Measurements from ENCODE around the gene PPP6R1.
"Not testable (repeated sequence)": the region's sequence is repeated elsewhere in the genome, so short reads cannot be mapped to it uniquely, and the experiment has no call there.

The PPP6R1 gene

GRCh38 chr19:55226788-55227187 lies 32.0 kb downstream of the PPP6R1 start:
- no peaks in the 10 kb centered on the region for H3K27me3 ChIP-seq (ENCODE audit: insufficient read depth, low read depth)
- no peaks in the 10 kb centered on the region for H3K36me3 ChIP-seq (ENCODE audit: insufficient read depth)
- H3K4me3 ChIP-seq (IDR thresholded peaks at IDR 0.05; ENCODE audit: insufficient read depth, low read depth, low read length): no peak overlapping the region
- H4K20me1 ChIP-seq (ENCODE audit: insufficient read depth): no peaks in the 10 kb centered on the region
- H3K79me2 ChIP-seq (ENCODE audit: insufficient read depth, low read depth): no peaks in the 10 kb centered on the region
- TF ChIP-seq CTCF (conservative IDR thresholded peaks at IDR 0.05; ENCODE audit: low read depth, low read length): no peak
- no peaks in the 10 kb centered on the region for H3K4me1 ChIP-seq (ENCODE audit: low read depth, poor library complexity, severe bottlenecking)
- no peak overlapping the region for H3K4me2 ChIP-seq
- no peak overlapping the region for H2AFZ ChIP-seq (ENCODE audit: low read depth)
- H3K9ac ChIP-seq: no peak overlapping the region
- H3K27ac ChIP-seq: no peak overlapping the region

GRCh38 chr19:55226273-55226672 lies 32.5 kb downstream of the PPP6R1 start:
- H3K27ac ChIP-seq: no peak overlapping the region
- H3K4me2 ChIP-seq: no peak overlapping the region
- no peaks in the 10 kb centered on the region for H3K4me1 ChIP-seq (ENCODE audit: low read depth, poor library complexity, severe bottlenecking)
- H4K20me1 ChIP-seq (ENCODE audit: insufficient read depth): no peaks in the 10 kb centered on the region
- H3K9ac ChIP-seq: no peak overlapping the region
- TF ChIP-seq CTCF (conservative IDR thresholded peaks at IDR 0.05; ENCODE audit: low read depth, low read length): no peak
- no peak overlapping the region for H2AFZ ChIP-seq (ENCODE audit: low read depth)
- no peaks in the 10 kb centered on the region for H3K36me3 ChIP-seq (ENCODE audit: insufficient read depth)
- H3K27me3 ChIP-seq (ENCODE audit: insufficient read depth, low read depth): no peaks in the 10 kb centered on the region
- H3K4me3 ChIP-seq (IDR thresholded peaks at IDR 0.05; ENCODE audit: insufficient read depth, low read depth, low read length): no peak overlapping the region
- H3K79me2 ChIP-seq (ENCODE audit: insufficient read depth, low read depth): no peaks in the 10 kb centered on the region

- Histone ChIP-seq H3K36me3 (ENCODE audit: insufficient read depth) (no peaks in the 10 kb centered on the region), H3K9ac (no peak overlapping the region), H3K79me2 (ENCODE audit: insufficient read depth, low read depth) (no peaks in the 10 kb centered on the region), H3K27ac (no peak overlapping the region), H3K27me3 (ENCODE audit: insufficient read depth, low read depth) (no peaks in the 10 kb centered on the region), H3K4me1 (ENCODE audit: low read depth, poor library complexity, severe bottlenecking) (no peaks in the 10 kb centered on the region), H3K4me2 (no peak overlapping the region), H4K20me1 (ENCODE audit: insufficient read depth) (no peaks in the 10 kb centered on the region), H3K4me3 (IDR thresholded peaks at IDR 0.05; ENCODE audit: insufficient read depth, low read depth, low read length) (no peak overlapping the region), H2AFZ (ENCODE audit: low read depth) (no peak overlapping the region)
- TF ChIP-seq CTCF (conservative IDR thresholded peaks at IDR 0.05; ENCODE audit: low read depth, low read length): no peak
Measured at GRCh38 chr19:55225415-55225958, 33.3 kb downstream of the PPP6R1 start.

GRCh38 chr19:55224679-55225414 lies 34.0 kb downstream of the PPP6R1 start:
- H3K27ac ChIP-seq; H3K36me3 ChIP-seq (ENCODE audit: insufficient read depth); H3K4me2 ChIP-seq; H4K20me1 ChIP-seq (ENCODE audit: insufficient read depth); H3K4me1 ChIP-seq (ENCODE audit: low read depth, poor library complexity, severe bottlenecking); H3K27me3 ChIP-seq (ENCODE audit: insufficient read depth, low read depth); H3K79me2 ChIP-seq (ENCODE audit: insufficient read depth, low read depth); H2AFZ ChIP-seq (ENCODE audit: low read depth); H3K9ac ChIP-seq; H3K4me3 ChIP-seq (IDR thresholded peaks at IDR 0.05; ENCODE audit: insufficient read depth, low read depth, low read length): not testable (repeated sequence)

GRCh38 chr19:55224038-55224665 lies 34.7 kb downstream of the PPP6R1 start:
- H3K27me3 ChIP-seq (ENCODE audit: insufficient read depth, low read depth): no peaks in the 10 kb centered on the region
- H3K4me2 ChIP-seq: no peak overlapping the region
- H3K4me1 ChIP-seq (ENCODE audit: low read depth, poor library complexity, severe bottlenecking): no peaks in the 10 kb centered on the region
- H3K79me2 ChIP-seq (ENCODE audit: insufficient read depth, low read depth): no peaks in the 10 kb centered on the region
- H3K9ac ChIP-seq: no peak overlapping the region
- no peak for TF ChIP-seq CTCF (conservative IDR thresholded peaks at IDR 0.05; ENCODE audit: low read depth, low read length)
- no peak overlapping the region for H2AFZ ChIP-seq (ENCODE audit: low read depth)
- H3K36me3 ChIP-seq (ENCODE audit: insufficient read depth): no peaks in the 10 kb centered on the region
- no peaks in the 10 kb centered on the region for H4K20me1 ChIP-seq (ENCODE audit: insufficient read depth)
- no peak overlapping the region for H3K27ac ChIP-seq
- no peak overlapping the region for H3K4me3 ChIP-seq (IDR thresholded peaks at IDR 0.05; ENCODE audit: insufficient read depth, low read depth, low read length)

Measured in KMS-11 (cell line).